Measurements from ENCODE around the gene DHRS1. TPM values are rescaled to one million over a fixed set of nuclear protein-coding genes. Genes with fewer than 3 reads are reported as not detected.

DHRS1 gene
- total and polyA plus RNA-seq, 3 donors from 2014 or later = 19.2 to 24.6 (median 22.5) TPM

DNA sequence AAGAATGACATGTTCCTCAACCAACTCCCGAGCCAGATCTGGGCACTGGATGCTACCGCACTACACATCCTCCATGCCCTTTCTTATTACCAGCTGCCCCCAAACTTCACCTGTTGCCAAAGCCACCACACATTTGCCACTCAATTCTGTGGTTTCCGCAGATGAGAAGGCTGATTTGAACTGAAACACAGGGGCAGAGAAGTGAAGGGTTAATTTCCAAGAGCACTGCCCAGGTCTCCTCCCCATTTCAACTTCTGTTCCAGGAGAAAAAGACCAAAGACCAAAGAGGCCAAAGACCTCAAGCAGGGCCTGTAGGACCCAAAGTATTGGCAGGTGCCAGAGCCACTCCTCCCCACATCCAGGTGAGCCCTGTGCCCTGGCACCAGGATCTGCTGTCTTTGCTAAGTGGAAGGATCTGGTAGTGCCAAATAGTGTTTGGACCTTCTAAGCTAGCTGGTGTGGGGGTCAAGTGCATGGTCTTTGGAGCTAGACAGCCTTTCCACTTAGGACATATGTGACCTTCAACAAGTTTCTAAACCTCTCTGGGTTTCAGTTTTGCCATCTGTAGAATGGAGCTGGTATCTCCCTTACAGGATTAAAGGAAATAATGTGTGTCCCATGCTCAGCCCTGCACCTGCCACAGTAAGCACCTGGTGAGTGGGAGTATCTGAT is 8.0 kb downstream of the DHRS1 start:
- 81 to 91% methylated on average over 3 of the region's 3 CpGs for WGBS, 2 donors

GRCh38 chr14:24290746-24291145 is 8.8 kb downstream of the DHRS1 start:
- TF ChIP-seq POLR2A (IDR thresholded peaks at IDR 0.05) (no peak), CTCF (IDR thresholded peaks at IDR 0.05) (no peak)
- H3K4me1 ChIP-seq = no peaks in the 10 kb centered on the region
- no peaks in the 10 kb centered on the region for H3K36me3 ChIP-seq (ENCODE audit: low read depth, missing control alignments)
- no peak for DNase-seq
- no peaks in the 10 kb centered on the region for H3K27me3 ChIP-seq
- intact Hi-C loops (cut with DNase I; ENCODE audit: low total_unique reads) = no loop called here
- no peaks in the 10 kb centered on the region for H3K9me3 ChIP-seq
- 81 to 90% methylated on average over 8 to 9 of the region's 9 CpGs for WGBS, 2 donors
- no peak overlapping the region for H3K4me3 ChIP-seq
- H3K27ac ChIP-seq = no peak overlapping the region

More for the DNA sequence above, 8.0 kb downstream of the DHRS1 start:
- H3K9me3 ChIP-seq = no peaks in the 10 kb centered on the region
- H3K4me1 ChIP-seq = no peaks in the 10 kb centered on the region
- no peak for TF ChIP-seq CTCF (IDR thresholded peaks at IDR 0.05)
- TF ChIP-seq POLR2A (IDR thresholded peaks at IDR 0.05) = no peak
- DNase-seq = no peak
- H3K36me3 ChIP-seq (ENCODE audit: low read depth, missing control alignments) = no peaks in the 10 kb centered on the region
- no peaks in the 10 kb centered on the region for H3K27me3 ChIP-seq
- no peak overlapping the region for H3K4me3 ChIP-seq
- intact Hi-C loops (cut with DNase I; ENCODE audit: low total_unique reads) = no loop called here
- no peak overlapping the region for H3K27ac ChIP-seq

DNA sequence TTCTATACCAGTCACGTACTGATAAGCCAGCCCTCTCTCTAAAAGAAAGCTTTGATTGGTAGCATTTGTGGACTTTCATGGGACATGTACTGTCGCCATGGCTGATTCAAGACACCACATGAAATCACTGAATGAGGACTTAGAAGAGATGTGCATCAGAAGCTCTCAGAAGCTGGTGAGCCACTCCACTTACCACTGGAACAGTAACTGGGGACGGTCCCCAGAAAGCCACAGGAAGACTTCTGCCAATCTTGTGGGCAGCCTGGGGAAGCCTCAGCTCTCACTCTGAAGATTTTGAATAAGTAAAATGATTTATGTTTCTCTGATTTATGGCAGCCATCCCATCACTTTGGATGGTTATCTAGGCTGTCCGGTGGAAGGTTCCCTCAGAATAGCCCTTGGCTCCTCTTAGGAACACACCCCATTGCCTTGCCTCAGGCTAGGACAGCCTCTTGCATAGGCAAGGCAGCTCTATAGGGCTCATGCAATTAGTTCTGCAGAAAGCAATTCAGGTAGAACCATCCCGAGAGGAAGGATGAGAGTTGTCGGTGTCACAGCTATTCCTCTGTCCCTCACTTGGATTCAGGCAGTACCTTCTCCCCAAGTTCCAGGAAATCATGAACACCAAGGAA is 9.8 kb downstream of the DHRS1 start:
- intact Hi-C loops (cut with DNase I; ENCODE audit: low total_unique reads) = no loop called here

DNA sequence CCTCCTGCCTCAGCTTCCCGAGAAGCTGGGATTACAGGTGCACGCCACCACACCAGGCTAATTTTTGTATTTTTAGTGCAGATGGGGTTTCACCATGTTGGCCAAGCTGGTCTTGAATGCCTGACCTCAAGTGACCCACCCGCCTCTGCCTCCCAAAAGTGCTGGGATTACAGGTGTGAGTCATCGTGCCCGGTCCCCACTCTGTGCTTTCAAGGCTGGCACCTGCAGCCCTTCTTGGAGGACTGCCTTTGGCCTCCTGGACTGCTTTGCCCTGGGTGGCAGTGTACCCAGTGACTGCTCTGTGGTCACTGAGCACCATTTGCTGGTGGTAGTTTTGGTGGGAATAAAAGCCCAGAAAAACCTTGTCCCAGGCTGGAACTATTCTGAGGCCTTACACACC is 12.6 kb downstream of the DHRS1 start:
- no peak overlapping the region for H3K4me3 ChIP-seq
- DNase-seq = no peak
- 96 to 100% methylated on average over 5 of the region's 5 CpGs for WGBS, 2 donors
- H3K27ac ChIP-seq = no peak overlapping the region
- no peaks in the 10 kb centered on the region for H3K27me3 ChIP-seq
- H3K9me3 ChIP-seq = no peaks in the 10 kb centered on the region
- TF ChIP-seq POLR2A (IDR thresholded peaks at IDR 0.05) (no peak), CTCF (IDR thresholded peaks at IDR 0.05) (no peak)
- H3K36me3 ChIP-seq (ENCODE audit: low read depth, missing control alignments) = no peaks in the 10 kb centered on the region
- H3K4me1 ChIP-seq = no peaks in the 10 kb centered on the region
- intact Hi-C loops (cut with DNase I; ENCODE audit: low total_unique reads) = no loop called here

More for the DNA sequence above, 9.8 kb downstream of the DHRS1 start:
- no peak for DNase-seq
- Histone ChIP-seq H3K4me1 (no peaks in the 10 kb centered on the region), H3K4me3 (no peak overlapping the region), H3K27ac (no peak overlapping the region), H3K9me3 (no peaks in the 10 kb centered on the region), H3K36me3 (ENCODE audit: low read depth, missing control alignments) (no peaks in the 10 kb centered on the region), H3K27me3 (no peaks in the 10 kb centered on the region)
- no peak for TF ChIP-seq CTCF (IDR thresholded peaks at IDR 0.05)
- TF ChIP-seq POLR2A (IDR thresholded peaks at IDR 0.05) = no peak
- 79 to 85% methylated on average over 6 of the region's 6 CpGs for WGBS, 2 donors

GRCh38 chr14:24285351-24285750 is 14.2 kb downstream of the DHRS1 start:
- H3K27me3 ChIP-seq = no peaks in the 10 kb centered on the region
- WGBS, 2 donors = 84 to 94% methylated on average over 4 of the region's 4 CpGs
- TF ChIP-seq POLR2A (IDR thresholded peaks at IDR 0.05) (no peak), CTCF (IDR thresholded peaks at IDR 0.05) (no peak)
- no peak overlapping the region for H3K4me3 ChIP-seq
- no peak for DNase-seq
- H3K4me1 ChIP-seq = no peaks in the 10 kb centered on the region
- no peak overlapping the region for H3K27ac ChIP-seq
- no peaks in the 10 kb centered on the region for H3K36me3 ChIP-seq (ENCODE audit: low read depth, missing control alignments)
- intact Hi-C loops (cut with DNase I; ENCODE audit: low total_unique reads) = no loop called here
- no peaks in the 10 kb centered on the region for H3K9me3 ChIP-seq

Data from testis (tissue), 3 donors.